BLaER1 treated with 17β-estradiol and CSF1 and Interleukin-3, amounts not matched to agents 10 nM and 100 nM (cell line): Measurements from ENCODE around the gene FADS2.

Source experiments
- H3K27ac ChIP-seq, 11 experiments: shearing (Covaris generic); formaldehyde crosslinking; 2 replicates each; pipeline ENCODE4 v1.8.1; 2022
- H3K27me3 ChIP-seq, 11 experiments: shearing (Covaris generic); formaldehyde crosslinking; 2 replicates each; pipeline ENCODE4 v1.8.1; 2022
- H3K36me3 ChIP-seq, 11 experiments: shearing (Covaris generic); formaldehyde crosslinking; 2 replicates each; pipeline ENCODE4 v1.8.1; 2022
- H3K4me1 ChIP-seq, 10 experiments: shearing (Covaris generic); formaldehyde crosslinking; 2 replicates each; pipeline ENCODE4 v1.8.1; 2022
- H3K4me2 ChIP-seq, 11 experiments: shearing (Covaris generic); formaldehyde crosslinking; 2 replicates each; pipeline ENCODE4 v1.8.1; 2022
- H3K4me3 ChIP-seq, 10 experiments: shearing (Covaris generic); formaldehyde crosslinking; 2 replicates each; pipeline ENCODE4 v1.8.1; 2022
- H3K9ac ChIP-seq, 11 experiments: shearing (Covaris generic); formaldehyde crosslinking; 2 replicates each; pipeline ENCODE4 v1.8.1; 2022
- H3K9me3 ChIP-seq, 11 experiments: shearing (Covaris generic); formaldehyde crosslinking; replicated peaks in 1 of 11; 2 replicates each; pipeline ENCODE4 v1.8.1; 2022
- H4K20me1 ChIP-seq, 11 experiments: shearing (Covaris generic); formaldehyde crosslinking; 2 replicates each; pipeline ENCODE4 v1.8.1; 2022
- Cebpa-rat ChIP-seq, 11 experiments: shearing (Covaris generic); IDR thresholded peaks; 2 replicates each; pipeline ENCODE4 v1.8.1; 2022

The FADS2 gene

DNA sequence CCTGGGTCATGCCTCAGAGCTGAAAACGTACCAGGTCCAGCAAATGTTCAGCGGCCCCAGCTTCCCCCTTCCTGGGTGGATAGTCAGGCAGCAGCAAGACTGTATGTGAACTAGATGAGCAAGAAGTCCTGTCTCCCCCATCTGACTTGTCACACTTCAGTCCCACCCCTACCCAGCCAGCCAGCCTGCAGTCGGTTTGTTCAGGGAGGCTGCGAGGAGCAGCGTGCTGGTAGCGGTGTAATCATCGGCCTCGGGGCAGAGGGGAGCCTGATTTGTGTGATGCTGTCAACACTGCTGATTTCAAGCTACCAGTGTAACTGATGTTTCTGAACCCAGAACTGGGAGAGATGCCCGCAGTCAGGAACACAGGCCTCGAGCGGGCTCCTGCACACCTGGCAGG lies 45.3 kb upstream of the FADS2 start:
- H3K27me3 ChIP-seq = no peaks in the 10 kb centered on the region
- no peak overlapping the region for H3K4me2 ChIP-seq
- H3K27ac ChIP-seq = no peak overlapping the region
- no peak overlapping the region for H3K4me3 ChIP-seq
- peaks cover 6 to 65% (median 37%) of the 10 kb centered on the region in 11 experiments; a peak in 17 of 22 replicates for H4K20me1 ChIP-seq
- no peaks in the 10 kb centered on the region for H3K9me3 ChIP-seq
- H3K36me3 ChIP-seq = peaks cover 29 to 56% (median 38%) of the 10 kb centered on the region in 11 experiments
- no peak for TF ChIP-seq Cebpa-rat (IDR thresholded peaks at IDR 0.05)
- H3K9ac ChIP-seq = peak overlapping the region in 1 of 11 experiments; percentile 30; a peak in 1 of 22 replicates
- peaks cover 13 to 34% (median 27%) of the 10 kb centered on the region in 10 experiments; a peak in 19 of 20 replicates for H3K4me1 ChIP-seq

DNA sequence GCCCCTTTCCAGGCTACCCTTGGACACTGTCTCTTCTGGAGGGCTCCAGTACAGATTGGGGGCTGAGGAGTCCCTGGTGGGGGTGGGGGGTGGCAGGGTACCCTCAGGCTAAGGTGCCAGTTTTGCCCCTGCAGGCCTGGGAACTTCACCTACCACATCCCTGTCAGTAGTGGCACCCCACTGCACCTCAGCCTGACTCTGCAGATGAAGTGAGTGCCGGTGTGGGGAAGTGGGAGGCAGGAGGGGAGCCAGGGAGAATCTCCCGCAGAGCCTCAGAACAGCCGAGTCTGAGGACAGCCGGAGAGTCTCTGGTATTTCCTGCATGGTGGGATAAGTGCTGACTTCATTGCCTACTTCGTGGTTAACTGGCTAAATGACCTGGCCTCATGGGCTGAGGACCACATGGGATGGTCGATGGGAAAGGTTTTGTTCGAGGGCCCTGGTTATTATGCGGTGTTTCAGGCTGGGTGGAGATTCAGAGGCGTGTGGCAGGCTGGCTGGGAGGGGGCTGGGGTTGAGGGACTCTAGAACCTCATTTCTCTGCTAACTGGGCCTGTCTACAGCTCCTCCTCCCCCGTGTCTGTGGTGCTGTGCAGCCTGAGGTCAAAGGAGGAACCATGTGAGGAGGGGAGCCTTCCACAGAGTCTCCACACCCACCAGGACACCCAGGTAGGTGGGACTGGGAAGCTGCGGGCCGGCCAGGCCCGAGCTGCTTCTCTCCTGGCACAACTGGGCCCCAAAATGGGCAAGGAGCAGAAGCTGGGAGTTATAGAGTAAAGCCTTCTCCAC lies 44.2 kb upstream of the FADS2 start:
- Histone ChIP-seq H3K27me3 (no peaks in the 10 kb centered on the region), H3K27ac (no peak overlapping the region), H3K36me3 (peaks cover 40 to 66% (median 49%) of the 10 kb centered on the region in 11 experiments), H3K9me3 (no peaks in the 10 kb centered on the region), H3K4me1 (peaks cover 17 to 41% (median 28%) of the 10 kb centered on the region in 10 experiments; a peak in 19 of 20 replicates), H3K4me2 (peak overlapping the region in 2 of 11 experiments; percentile 21 to 22; a peak in 2 of 22 replicates), H3K9ac (peak overlapping the region in 2 of 11 experiments; percentile 9 to 19; a peak in 1 of 22 replicates), H3K4me3 (no peak overlapping the region), H4K20me1 (peaks cover 6 to 74% (median 45%) of the 10 kb centered on the region in 11 experiments; a peak in 17 of 22 replicates)
- no peak for TF ChIP-seq Cebpa-rat (IDR thresholded peaks at IDR 0.05)

DNA sequence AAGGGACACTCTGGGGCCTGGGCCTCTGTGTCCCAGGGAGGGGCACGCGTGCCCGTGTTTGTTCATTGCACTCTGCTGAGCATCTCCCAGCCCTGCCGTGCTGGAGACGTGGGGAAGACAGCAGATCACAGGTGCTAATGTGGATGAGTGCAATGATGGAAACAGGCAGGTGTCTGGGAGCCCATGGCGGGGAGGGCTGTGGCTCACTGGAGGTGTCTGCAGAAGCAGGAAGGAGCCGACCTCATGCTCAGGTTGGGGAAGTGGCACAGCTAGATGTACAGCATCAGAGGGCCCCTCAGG lies 43.6 kb upstream of the FADS2 start:
- H3K4me2 ChIP-seq = 0 out of 22 replicates have a peak overlapping the region, but pooled peaks of 1 of the 11 experiments have one; percentile 21
- H3K27me3 ChIP-seq = no peaks in the 10 kb centered on the region
- peaks cover 46 to 72% (median 55%) of the 10 kb centered on the region in 11 experiments for H3K36me3 ChIP-seq
- no peak overlapping the region for H3K4me3 ChIP-seq
- TF ChIP-seq Cebpa-rat (IDR thresholded peaks at IDR 0.05) = no peak
- H3K9ac ChIP-seq = 0 out of 22 replicates have a peak overlapping the region, but pooled peaks of 1 of the 11 experiments have one; percentile 19
- H3K9me3 ChIP-seq = no peaks in the 10 kb centered on the region
- peaks cover 22 to 41% (median 27%) of the 10 kb centered on the region in 10 experiments; a peak in 19 of 20 replicates for H3K4me1 ChIP-seq
- H4K20me1 ChIP-seq = peaks cover 6 to 70% (median 45%) of the 10 kb centered on the region in 11 experiments; a peak in 17 of 22 replicates
- H3K27ac ChIP-seq = no peak overlapping the region

DNA sequence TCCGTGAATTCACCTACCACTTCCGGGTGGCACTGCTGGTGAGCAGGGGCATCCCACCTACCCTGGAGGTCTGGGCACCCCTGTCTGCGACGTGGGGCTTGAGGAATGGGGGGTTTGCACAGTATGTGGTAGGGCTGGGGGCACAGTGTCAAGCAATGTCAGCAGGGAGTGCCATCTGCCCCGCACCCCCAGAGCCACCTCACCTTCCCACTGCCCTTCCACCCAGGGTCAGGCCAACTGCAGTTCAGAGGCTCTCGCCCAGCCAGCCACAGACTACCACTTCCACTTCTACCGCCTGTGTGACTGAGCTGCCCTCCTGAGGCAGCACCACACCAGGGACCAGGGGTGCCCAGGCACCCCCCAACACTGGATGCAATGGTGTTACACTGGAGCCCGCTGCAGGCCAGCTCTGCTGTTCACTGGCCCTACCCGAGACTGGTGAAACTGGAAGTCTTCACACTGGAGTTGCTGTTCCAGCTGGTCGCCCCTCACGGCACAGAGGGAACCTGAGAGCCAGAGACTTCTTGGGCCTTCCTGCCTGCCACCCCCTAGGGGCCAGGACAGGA lies 42.2 kb upstream of the FADS2 start:
- peak overlapping the region in 5 of 11 experiments; percentile 5 to 38 (median 11); a peak in 5 of 22 replicates for H3K27ac ChIP-seq
- peaks cover 60 to 83% (median 68%) of the 10 kb centered on the region in 11 experiments for H3K36me3 ChIP-seq
- H3K9me3 ChIP-seq = no peaks in the 10 kb centered on the region
- peaks cover 24 to 52% (median 32%) of the 10 kb centered on the region in 10 experiments; a peak in 19 of 20 replicates for H3K4me1 ChIP-seq
- H3K9ac ChIP-seq = peak overlapping the region in 7 of 11 experiments; percentile 6 to 62 (median 45); a peak in 9 of 22 replicates
- H3K4me2 ChIP-seq = peak overlapping the region in 7 of 11 experiments; percentile 35 to 69 (median 58); a peak in 12 of 22 replicates
- no peak overlapping the region for H3K4me3 ChIP-seq
- H3K27me3 ChIP-seq = no peaks in the 10 kb centered on the region
- H4K20me1 ChIP-seq = peaks cover 6 to 66% (median 45%) of the 10 kb centered on the region in 11 experiments; a peak in 17 of 22 replicates
- TF ChIP-seq Cebpa-rat (IDR thresholded peaks at IDR 0.05) = no peak

- Histone ChIP-seq H3K4me2 (peak overlapping the region in 7 of 11 experiments; percentile 31 to 69 (median 58); a peak in 8 of 22 replicates), H3K4me3 (no peak overlapping the region), H3K9me3 (no peaks in the 10 kb centered on the region), H4K20me1 (peaks cover 6 to 66% (median 44%) of the 10 kb centered on the region in 11 experiments; a peak in 17 of 22 replicates), H3K4me1 (peaks cover 32 to 61% (median 40%) of the 10 kb centered on the region in 10 experiments), H3K27ac (no peak overlapping the region), H3K9ac (peak overlapping the region in 6 of 11 experiments; percentile 9 to 39 (median 21); a peak in 4 of 22 replicates), H3K36me3 (peaks cover 60 to 80% (median 68%) of the 10 kb centered on the region in 11 experiments), H3K27me3 (no peaks in the 10 kb centered on the region)
- no peak for TF ChIP-seq Cebpa-rat (IDR thresholded peaks at IDR 0.05)
Observed at GRCh38 chr11:61787928-61788491, 40.1 kb upstream of the FADS2 start.

DNA sequence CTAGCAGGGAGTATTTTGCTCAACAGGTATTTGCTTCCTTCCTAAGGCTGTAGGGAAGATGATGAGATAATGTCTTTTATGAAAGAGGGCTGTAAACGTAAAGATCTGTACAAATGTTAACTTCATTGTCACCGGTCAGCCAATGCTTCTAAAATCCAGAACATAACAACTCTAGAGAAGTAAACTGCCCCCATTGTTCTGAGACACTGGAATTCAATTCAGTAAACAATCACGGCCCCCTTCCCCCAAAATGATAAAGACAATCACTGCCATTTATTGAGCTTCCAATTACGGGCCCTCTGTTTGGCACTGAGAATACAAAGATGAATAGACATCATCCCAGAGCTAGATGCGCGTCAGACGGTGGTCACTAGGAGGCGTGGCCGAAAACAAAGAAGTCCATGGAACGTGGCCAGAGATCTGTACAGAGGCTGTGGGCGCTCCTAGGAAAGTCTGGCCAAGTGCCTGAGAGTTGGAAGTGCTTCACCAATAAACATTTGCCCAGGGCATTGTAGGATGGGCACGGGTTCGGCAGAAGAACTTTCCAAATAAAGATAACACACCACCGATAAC lies 36.3 kb upstream of the FADS2 start:
- TF ChIP-seq Cebpa-rat (IDR thresholded peaks at IDR 0.05) = no peak
- H3K36me3 ChIP-seq = peaks cover 50 to 71% (median 62%) of the 10 kb centered on the region in 11 experiments

GRCh38 chr11:61792310-61793082 lies 35.6 kb upstream of the FADS2 start, which contains the start of the genes FEN1 and TMEM258:
Gene FEN1 (plus strand): TSS chr11:61792911. CDS start chr11:61795362, 2,451 bp downstream.
Gene TMEM258 (minus strand): TSS chr11:61792599. CDS start chr11:61792558, 41 bp downstream.
- peaks cover 39 to 66% (median 49%) of the 10 kb centered on the region in 10 experiments for H3K4me1 ChIP-seq

More for the DNA sequence above, 36.3 kb upstream of the FADS2 start:
- Histone ChIP-seq H3K4me3 (peak overlapping the region; percentile 76 to 89 (median 82)), H3K9me3 (no peaks in the 10 kb centered on the region), H3K4me2 (peak overlapping the region; percentile 82 to 99 (median 90)), H3K27me3 (no peaks in the 10 kb centered on the region), H3K4me1 (peaks cover 36 to 67% (median 54%) of the 10 kb centered on the region in 10 experiments), H4K20me1 (peaks cover 22 to 54% (median 38%) of the 10 kb centered on the region in 11 experiments; a peak in 18 of 22 replicates), H3K9ac (peak overlapping the region; percentile 96 to 100 (median 99)), H3K27ac (peak overlapping the region; percentile 98 to 100 (median 99))

More at GRCh38 chr11:61792310-61793082, 35.6 kb upstream of the FADS2 start, which contains the start of the genes FEN1 and TMEM258:
- no peaks in the 10 kb centered on the region for H3K9me3 ChIP-seq
- peak within 1 kb of the TSS; percentile 82 to 99 (median 90) for H3K4me2 ChIP-seq
- no peak for TF ChIP-seq Cebpa-rat (IDR thresholded peaks at IDR 0.05)
- H3K27me3 ChIP-seq = no peaks in the 10 kb centered on the region
- peak within 1 kb of the TSS; percentile 76 to 89 (median 82) for H3K4me3 ChIP-seq
- H4K20me1 ChIP-seq = peaks cover 18 to 49% (median 34%) of the 10 kb centered on the region in 11 experiments; a peak in 18 of 22 replicates
- peak within 1 kb of the TSS; percentile 96 to 100 (median 99) for H3K9ac ChIP-seq
- H3K27ac ChIP-seq = peak within 1 kb of the TSS; percentile 98 to 100 (median 99)
- H3K36me3 ChIP-seq = peaks cover 44 to 67% (median 59%) of the 10 kb centered on the region in 11 experiments
